ENCODE results near the gene RBM46. TPM values are rescaled to one million over a fixed set of nuclear protein-coding genes. Genes with fewer than 3 reads are reported as not detected.

Gene RBM46
- total RNA-seq, 2 donors from 2014 or later, result not detected

DNA sequence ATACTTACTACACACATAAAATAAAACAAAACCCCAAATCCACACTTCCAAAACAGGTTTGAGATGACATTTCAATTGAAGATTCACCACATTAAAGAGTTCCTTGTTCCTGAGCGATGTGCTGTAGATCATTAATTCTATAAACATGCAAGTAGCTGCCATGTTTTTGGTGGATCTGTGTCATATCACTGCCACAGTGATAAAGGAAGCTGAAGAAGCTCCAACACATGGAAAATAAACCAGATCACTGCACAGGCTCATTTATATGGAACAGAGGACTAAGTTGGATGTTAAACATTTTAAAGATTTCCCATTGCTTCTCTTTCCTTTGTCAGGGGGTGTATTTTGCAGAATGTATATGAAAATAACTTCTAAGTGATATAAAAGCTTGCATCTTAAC lies 2.8 kb upstream of the RBM46 start:
- no peak overlapping the region for H3K4me3 Mint-ChIP-seq
- peaks cover 2 to 7% of the 10 kb centered on the region in 2 donors for H3K27me3 Mint-ChIP-seq
- H3K9me3 Mint-ChIP-seq, result peaks cover 6% of the 10 kb centered on the region
- no peak overlapping the region for H3K27ac Mint-ChIP-seq
- ATAC-seq (no peak), DNase-seq (ENCODE audit: low spot score) (no peak)
- H3K36me3 Mint-ChIP-seq, result no peaks in the 10 kb centered on the region
- H3K4me1 Mint-ChIP-seq (ENCODE audit: low read depth in 2 of 2), result no peaks in the 10 kb centered on the region

DNA sequence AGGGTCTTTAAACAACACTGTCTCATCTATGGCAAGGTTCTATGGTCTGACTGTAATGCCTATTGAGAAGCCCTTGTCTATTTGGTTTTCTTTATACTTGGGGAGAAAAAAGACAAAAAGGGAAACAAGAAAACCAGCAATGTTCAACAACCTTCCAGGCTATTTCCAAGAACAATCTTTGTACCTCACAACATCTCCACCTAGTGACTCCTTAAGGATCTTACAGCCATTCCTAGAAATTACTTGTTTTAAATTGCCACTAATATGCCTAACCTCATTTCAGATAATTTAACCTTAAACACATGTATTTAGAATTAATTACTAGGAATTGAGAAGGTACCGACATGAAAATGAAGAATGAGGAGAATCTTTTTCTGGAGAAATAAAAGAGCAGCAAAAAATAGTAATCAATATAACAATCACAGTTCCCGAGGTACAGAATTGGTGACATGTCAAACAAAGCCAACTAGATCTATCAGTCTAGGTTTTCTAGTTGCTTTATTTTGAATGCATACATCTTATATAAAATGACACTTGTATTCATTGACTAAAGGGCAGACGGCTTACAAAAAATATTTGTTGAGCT lies 1.6 kb upstream of the RBM46 start:
- no peaks in the 10 kb centered on the region for H3K4me1 Mint-ChIP-seq (ENCODE audit: low read depth in 2 of 2)
- H3K27ac Mint-ChIP-seq, result no peak overlapping the region
- DNase-seq (ENCODE audit: low spot score) (no peak), ATAC-seq (no peak)
- H3K27me3 Mint-ChIP-seq, result peaks cover 2 to 7% of the 10 kb centered on the region in 2 donors
- H3K4me3 Mint-ChIP-seq, result no peak overlapping the region
- H3K36me3 Mint-ChIP-seq, result no peaks in the 10 kb centered on the region
- peaks cover 6% of the 10 kb centered on the region for H3K9me3 Mint-ChIP-seq

DNA sequence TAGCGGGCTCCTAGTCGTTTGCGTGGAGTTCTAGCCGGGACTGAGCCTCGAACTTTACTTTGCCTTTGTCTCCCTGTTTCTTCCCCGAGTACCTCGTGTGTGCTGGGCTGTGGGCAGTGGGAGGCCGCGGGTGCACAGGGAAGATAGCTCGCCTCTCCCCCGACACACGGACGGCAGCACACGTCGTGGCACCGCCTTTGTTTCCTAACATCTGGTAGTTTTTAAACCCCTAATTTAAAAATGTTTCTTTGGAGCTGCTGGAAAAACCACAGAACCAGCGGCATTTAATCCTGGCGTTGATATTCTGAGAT lies 866 bp downstream of the RBM46 start:
- Mint-ChIP-seq H3K9me3 (no peaks in the 10 kb centered on the region), H3K36me3 (no peaks in the 10 kb centered on the region), H3K4me3 (no peak overlapping the region), H3K27me3 (peaks cover 2 to 7% of the 10 kb centered on the region in 2 donors), H3K4me1 (ENCODE audit: low read depth in 2 of 2) (no peaks in the 10 kb centered on the region), H3K27ac (no peak overlapping the region)
- no peak for DNase-seq (ENCODE audit: low spot score)
- ATAC-seq, result no peak

GRCh38 chr4:154807042-154807630 lies 26.1 kb downstream of the RBM46 start:
- H3K27ac Mint-ChIP-seq, result no peak overlapping the region
- no peaks in the 10 kb centered on the region for H3K9me3 Mint-ChIP-seq
- ATAC-seq, result no peak
- H3K27me3 Mint-ChIP-seq, result no peaks in the 10 kb centered on the region
- H3K4me3 Mint-ChIP-seq, result no peak overlapping the region
- no peaks in the 10 kb centered on the region for H3K36me3 Mint-ChIP-seq
- no peaks in the 10 kb centered on the region for H3K4me1 Mint-ChIP-seq (ENCODE audit: low read depth in 2 of 2)
- no peak for DNase-seq (ENCODE audit: low spot score)

DNA sequence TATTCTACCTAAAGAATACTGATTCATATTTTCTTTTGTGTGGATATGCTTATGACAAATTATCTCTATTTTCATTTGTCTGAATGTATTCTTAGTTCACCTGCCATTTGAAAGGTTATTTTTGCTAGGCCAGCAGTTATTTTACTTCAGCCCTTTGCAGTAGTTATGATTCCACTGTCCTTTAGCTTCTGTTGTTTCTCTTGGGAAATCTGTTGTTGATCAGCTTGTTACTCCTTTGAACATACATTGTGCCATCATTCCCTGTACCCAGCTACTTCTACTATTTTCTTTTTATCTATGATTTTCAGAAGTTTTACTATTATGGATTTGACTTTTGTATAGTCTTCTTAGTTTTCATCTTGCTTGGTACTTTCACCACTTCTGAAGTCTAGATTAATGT lies 37.2 kb downstream of the RBM46 start:
- DNase-seq (ENCODE audit: low spot score) (no peak), ATAC-seq (no peak)
- H3K36me3 Mint-ChIP-seq, result no peaks in the 10 kb centered on the region
- peaks cover 5% of the 10 kb centered on the region for H3K9me3 Mint-ChIP-seq
- H3K4me1 Mint-ChIP-seq (ENCODE audit: low read depth in 2 of 2), result no peaks in the 10 kb centered on the region
- H3K27ac Mint-ChIP-seq, result no peak overlapping the region
- H3K4me3 Mint-ChIP-seq, result no peak overlapping the region
- H3K27me3 Mint-ChIP-seq, result no peaks in the 10 kb centered on the region

GRCh38 chr4:154822775-154823174 lies 41.7 kb downstream of the RBM46 start:
- H3K27ac Mint-ChIP-seq, result no peak overlapping the region
- H3K27me3 Mint-ChIP-seq, result no peaks in the 10 kb centered on the region
- H3K4me3 Mint-ChIP-seq, result no peak overlapping the region
- peaks cover under 1% of the 10 kb centered on the region for H3K9me3 Mint-ChIP-seq
- no peaks in the 10 kb centered on the region for H3K4me1 Mint-ChIP-seq (ENCODE audit: low read depth in 2 of 2)
- DNase-seq (ENCODE audit: low spot score) (no peak), ATAC-seq (no peak)
- no peaks in the 10 kb centered on the region for H3K36me3 Mint-ChIP-seq

GRCh38 chr4:154836030-154836429 lies 55.0 kb downstream of the RBM46 start:
- Mint-ChIP-seq H3K36me3 (no peaks in the 10 kb centered on the region), H3K4me3 (no peak overlapping the region)

DNA sequence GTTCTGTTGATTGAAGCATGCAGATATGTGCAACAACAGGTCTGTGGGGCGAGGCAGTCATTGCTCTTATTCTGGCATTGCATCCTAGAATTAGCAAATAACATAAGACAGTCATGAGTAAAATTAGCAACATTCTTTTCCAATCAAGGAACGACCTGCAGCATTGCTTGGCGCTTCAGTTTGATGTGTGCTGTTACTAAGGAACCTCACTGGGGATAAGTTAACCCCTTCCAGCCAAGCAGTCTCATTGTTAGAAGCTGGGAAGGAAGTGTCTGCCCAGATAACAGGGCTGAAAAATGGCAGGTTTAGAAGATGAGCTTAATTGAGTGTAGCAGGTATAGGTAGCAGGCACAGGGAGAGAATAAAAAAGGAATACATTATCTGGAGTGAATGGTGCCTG lies 55.4 kb downstream of the RBM46 start:
- H3K27ac Mint-ChIP-seq, result no peak overlapping the region
- ATAC-seq, result no peak
- no peaks in the 10 kb centered on the region for H3K36me3 Mint-ChIP-seq
- no peak for DNase-seq (ENCODE audit: low spot score)
- peaks cover 19% of the 10 kb centered on the region for H3K9me3 Mint-ChIP-seq
- H3K27me3 Mint-ChIP-seq, result no peaks in the 10 kb centered on the region
- H3K4me3 Mint-ChIP-seq, result no peak overlapping the region
- no peaks in the 10 kb centered on the region for H3K4me1 Mint-ChIP-seq (ENCODE audit: low read depth in 2 of 2)

More at GRCh38 chr4:154836030-154836429, 55.0 kb downstream of the RBM46 start:
- H3K9me3 Mint-ChIP-seq, result peaks cover 19% of the 10 kb centered on the region
- H3K4me1 Mint-ChIP-seq (ENCODE audit: low read depth in 2 of 2), result no peaks in the 10 kb centered on the region
- no peak overlapping the region for H3K27ac Mint-ChIP-seq
- DNase-seq (ENCODE audit: low spot score) (no peak), ATAC-seq (no peak)
- H3K27me3 Mint-ChIP-seq, result no peaks in the 10 kb centered on the region

DNA sequence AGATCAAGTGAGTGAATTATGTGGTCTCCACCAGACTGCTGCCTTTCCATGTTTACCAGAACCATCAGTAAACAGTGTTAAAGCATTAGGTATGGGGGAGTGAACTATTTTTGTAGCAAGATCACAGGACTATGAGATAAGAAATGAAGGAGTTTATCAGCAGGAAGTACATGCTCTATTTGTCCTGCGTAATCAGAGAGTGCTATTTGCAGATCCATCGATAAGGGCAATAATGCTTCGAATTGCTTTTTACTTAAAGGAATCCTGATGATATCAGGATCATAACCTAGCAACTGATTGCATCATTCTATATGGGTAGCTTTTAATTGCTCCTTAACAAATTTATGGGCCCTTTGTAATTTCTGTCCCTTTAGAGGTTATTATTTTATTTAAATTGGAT lies 57.1 kb downstream of the RBM46 start:
- H3K4me1 Mint-ChIP-seq (ENCODE audit: low read depth in 2 of 2), result no peaks in the 10 kb centered on the region
- H3K4me3 Mint-ChIP-seq, result no peak overlapping the region
- no peaks in the 10 kb centered on the region for H3K27me3 Mint-ChIP-seq
- H3K27ac Mint-ChIP-seq, result no peak overlapping the region
- no peak for DNase-seq (ENCODE audit: low spot score)
- ATAC-seq, result no peak
- peaks cover 21% of the 10 kb centered on the region for H3K9me3 Mint-ChIP-seq
- H3K36me3 Mint-ChIP-seq, result no peaks in the 10 kb centered on the region

DNA sequence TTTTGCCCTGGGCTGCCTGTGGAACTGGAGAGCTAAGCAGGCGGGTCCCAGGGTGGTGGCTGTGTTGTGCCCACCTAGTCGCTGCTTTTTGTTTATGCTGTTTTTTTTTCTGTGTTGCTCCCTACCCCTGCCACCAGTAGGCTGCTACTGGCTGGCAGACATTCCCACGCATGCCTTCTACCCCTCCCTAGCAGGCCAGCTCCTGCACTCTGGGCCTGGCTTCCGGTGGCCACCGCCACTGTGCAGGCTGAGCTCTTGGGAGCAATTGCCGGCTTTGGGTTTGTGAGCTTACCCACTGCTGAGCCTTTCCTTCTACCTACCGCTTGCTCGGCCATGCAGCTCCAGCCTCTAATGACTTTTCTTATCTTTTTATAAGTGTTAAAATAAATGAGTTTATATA lies 57.6 kb downstream of the RBM46 start:
- H3K27ac Mint-ChIP-seq, result no peak overlapping the region
- no peak for DNase-seq (ENCODE audit: low spot score)
- H3K27me3 Mint-ChIP-seq, result no peaks in the 10 kb centered on the region
- no peak for ATAC-seq
- H3K4me1 Mint-ChIP-seq (ENCODE audit: low read depth in 2 of 2), result no peaks in the 10 kb centered on the region
- no peak overlapping the region for H3K4me3 Mint-ChIP-seq
- H3K36me3 Mint-ChIP-seq, result no peaks in the 10 kb centered on the region
- peaks cover 17% of the 10 kb centered on the region for H3K9me3 Mint-ChIP-seq

DNA sequence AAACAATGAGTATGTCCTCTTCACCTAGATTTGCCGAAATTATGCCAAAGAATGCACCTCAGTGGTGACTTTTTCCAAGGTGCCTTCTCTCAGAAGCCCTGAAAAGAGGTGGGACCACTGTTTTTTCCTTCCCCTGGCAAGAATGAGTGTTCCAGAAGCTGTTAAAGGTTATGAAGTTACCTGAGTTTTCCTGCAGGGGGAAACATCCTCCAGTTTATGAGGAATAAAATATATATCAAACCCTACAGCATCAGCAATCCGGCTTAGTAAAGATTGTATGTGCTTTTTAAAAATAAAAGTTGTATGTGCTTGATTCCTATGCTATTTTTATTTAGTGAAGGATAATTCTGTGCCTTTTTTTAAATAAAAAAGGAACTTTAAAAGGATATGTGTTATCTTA lies 73.3 kb downstream of the RBM46 start:
- DNase-seq (ENCODE audit: low spot score) (no peak), ATAC-seq (no peak)
- H3K36me3 Mint-ChIP-seq, result no peaks in the 10 kb centered on the region
- H3K4me3 Mint-ChIP-seq, result no peak overlapping the region
- peaks cover 0 to 2% of the 10 kb centered on the region in 2 donors for H3K27me3 Mint-ChIP-seq
- no peak overlapping the region for H3K27ac Mint-ChIP-seq
- peaks cover 9% of the 10 kb centered on the region for H3K9me3 Mint-ChIP-seq
- H3K4me1 Mint-ChIP-seq (ENCODE audit: low read depth in 2 of 2), result no peaks in the 10 kb centered on the region

DNA sequence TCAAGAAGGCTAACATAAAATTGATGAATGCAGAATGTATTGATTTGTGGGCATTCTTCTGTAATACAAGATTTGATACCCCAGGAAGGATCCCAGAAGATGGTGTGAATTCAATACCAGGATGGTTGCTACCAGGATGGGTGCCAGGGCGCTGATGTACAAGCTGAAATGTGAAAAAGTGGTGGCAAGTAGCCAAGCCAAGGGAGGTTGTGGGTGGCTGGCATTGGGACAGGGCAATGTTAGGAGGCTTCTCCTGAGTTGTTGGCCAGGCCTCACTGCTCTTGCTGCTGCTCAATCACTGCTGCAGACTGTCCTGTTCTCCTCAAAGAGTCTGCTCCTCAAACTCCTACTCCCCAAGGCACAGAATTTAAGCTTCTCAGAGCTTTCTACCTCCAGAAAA lies 77.1 kb downstream of the RBM46 start:
- ATAC-seq, result no peak
- DNase-seq (ENCODE audit: low spot score), result no peak
- H3K4me3 Mint-ChIP-seq, result no peak overlapping the region
- peaks cover 6% of the 10 kb centered on the region for H3K9me3 Mint-ChIP-seq
- no peaks in the 10 kb centered on the region for H3K36me3 Mint-ChIP-seq
- no peak overlapping the region for H3K27ac Mint-ChIP-seq
- H3K4me1 Mint-ChIP-seq (ENCODE audit: low read depth in 2 of 2), result no peaks in the 10 kb centered on the region
- no peaks in the 10 kb centered on the region for H3K27me3 Mint-ChIP-seq

DNA sequence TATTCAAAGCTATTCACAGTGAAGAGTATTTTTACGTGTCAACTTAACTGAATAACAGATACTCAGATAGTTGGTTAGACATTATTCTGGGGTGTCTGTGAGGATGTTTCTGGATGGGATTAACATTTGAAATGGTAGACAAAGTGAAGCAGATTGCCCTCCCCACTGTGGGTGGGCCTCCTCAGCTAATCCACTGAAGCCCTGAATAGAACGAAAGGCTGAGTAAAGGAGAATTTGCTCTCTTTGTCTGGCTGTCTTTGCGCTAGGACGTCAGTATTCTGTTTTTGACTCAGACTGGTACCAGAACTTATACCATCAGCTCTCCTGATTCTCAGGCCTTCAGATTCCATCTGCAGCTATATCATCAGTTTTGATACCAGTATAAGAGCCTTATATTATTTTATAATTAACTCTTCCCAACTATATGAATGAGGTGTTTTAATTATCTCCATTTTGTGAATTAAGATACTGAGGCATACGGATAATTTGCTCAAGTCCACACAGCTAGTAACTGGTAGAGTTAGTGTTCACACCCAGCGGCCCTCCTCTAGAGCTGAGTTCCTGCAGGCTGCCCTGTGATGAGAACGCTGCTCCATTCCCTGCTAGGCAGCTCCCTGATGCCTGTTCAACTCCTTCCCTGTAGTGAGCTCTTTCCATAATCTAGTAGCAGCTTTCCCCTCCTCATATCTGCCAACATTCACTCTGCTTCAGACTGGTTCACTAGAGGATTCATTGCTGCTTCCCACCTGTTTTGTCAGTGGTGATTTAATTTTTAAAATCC lies 87.5 kb downstream of the RBM46 start:
- Mint-ChIP-seq H3K27me3 (no peaks in the 10 kb centered on the region), H3K9me3 (peaks cover 9% of the 10 kb centered on the region), H3K4me1 (ENCODE audit: low read depth in 2 of 2) (no peaks in the 10 kb centered on the region), H3K27ac (no peak overlapping the region), H3K4me3 (no peak overlapping the region), H3K36me3 (no peaks in the 10 kb centered on the region)
- no peak for DNase-seq (ENCODE audit: low spot score)
- no peak for ATAC-seq

- no peaks in the 10 kb centered on the region for H3K36me3 Mint-ChIP-seq
- ATAC-seq (no peak), DNase-seq (ENCODE audit: low spot score) (no peak)
- peaks cover 7% of the 10 kb centered on the region for H3K9me3 Mint-ChIP-seq
- no peak overlapping the region for H3K27ac Mint-ChIP-seq
- H3K4me3 Mint-ChIP-seq, result no peak overlapping the region
- H3K27me3 Mint-ChIP-seq, result no peaks in the 10 kb centered on the region
- no peaks in the 10 kb centered on the region for H3K4me1 Mint-ChIP-seq (ENCODE audit: low read depth in 2 of 2)
These were observed 88.2 kb downstream of the RBM46 start for GRCh38 chr4:154869301-154869700.
